ENCODE measurements around the gene SSR2.

SSR2 gene

GRCh38 chr1:155960081-155960745, 60.5 kb downstream of the SSR2 start:
- Histone ChIP-seq H3K27me3 (no peaks in the 10 kb centered on the region), H3K36me3 (peaks cover 6% of the 10 kb centered on the region; the same call in 1 of the 2 replicates), H3K4me1 (no peaks in the 10 kb centered on the region), H3K4me3 (ENCODE audit: low read depth, low read length) (no peak overlapping the region), H3K9me3 (no peaks in the 10 kb centered on the region)
- TF ChIP-seq, protein P1, sequence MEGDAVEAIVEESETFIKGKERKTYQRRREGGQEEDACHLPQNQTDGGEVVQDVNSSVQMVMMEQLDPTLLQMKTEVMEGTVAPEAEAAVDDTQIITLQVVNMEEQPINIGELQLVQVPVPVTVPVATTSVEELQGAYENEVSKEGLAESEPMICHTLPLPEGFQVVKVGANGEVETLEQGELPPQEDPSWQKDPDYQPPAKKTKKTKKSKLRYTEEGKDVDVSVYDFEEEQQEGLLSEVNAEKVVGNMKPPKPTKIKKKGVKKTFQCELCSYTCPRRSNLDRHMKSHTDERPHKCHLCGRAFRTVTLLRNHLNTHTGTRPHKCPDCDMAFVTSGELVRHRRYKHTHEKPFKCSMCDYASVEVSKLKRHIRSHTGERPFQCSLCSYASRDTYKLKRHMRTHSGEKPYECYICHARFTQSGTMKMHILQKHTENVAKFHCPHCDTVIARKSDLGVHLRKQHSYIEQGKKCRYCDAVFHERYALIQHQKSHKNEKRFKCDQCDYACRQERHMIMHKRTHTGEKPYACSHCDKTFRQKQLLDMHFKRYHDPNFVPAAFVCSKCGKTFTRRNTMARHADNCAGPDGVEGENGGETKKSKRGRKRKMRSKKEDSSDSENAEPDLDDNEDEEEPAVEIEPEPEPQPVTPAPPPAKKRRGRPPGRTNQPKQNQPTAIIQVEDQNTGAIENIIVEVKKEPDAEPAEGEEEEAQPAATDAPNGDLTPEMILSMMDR (IDR thresholded peaks at IDR 0.05; ENCODE audit: low read depth, low read length): no peak
- no peak for DNase-seq

All from BE2C (cell line).